ENCODE data around the gene MYO5B. TPM values are rescaled to one million over a fixed set of nuclear protein-coding genes. Genes with fewer than 3 reads are reported as not detected.

MYO5B gene
- total RNA-seq, 1 experiment from 2014 or later, result 0.66 TPM

GRCh38 chr18:49936821-49937220 lies 258.1 kb downstream of the MYO5B start:
- in situ Hi-C loops (cut with HindIII; ENCODE audit: low pct_unique_long_range_greater_than_20kb, low sequenced_read_pairs), result no loop called here
- DNase-seq (ENCODE audit: low read depth, low spot score), result no peak

GRCh38 chr18:49935215-49935614 lies 259.7 kb downstream of the MYO5B start:
- in situ Hi-C loops (cut with HindIII; ENCODE audit: low pct_unique_long_range_greater_than_20kb, low sequenced_read_pairs), result no loop called here
- no peak for DNase-seq (ENCODE audit: low read depth, low spot score)

GRCh38 chr18:49934457-49934856 lies 260.5 kb downstream of the MYO5B start:
- in situ Hi-C loops (cut with HindIII; ENCODE audit: low pct_unique_long_range_greater_than_20kb, low sequenced_read_pairs), result no loop called here
- DNase-seq (ENCODE audit: low read depth, low spot score), result no peak

- in situ Hi-C loops (cut with HindIII; ENCODE audit: low pct_unique_long_range_greater_than_20kb, low sequenced_read_pairs), result no loop called here
- no peak for DNase-seq (ENCODE audit: low read depth, low spot score)
These were observed 261.3 kb downstream of the MYO5B start for GRCh38 chr18:49933530-49934128.

- in situ Hi-C loops (cut with HindIII; ENCODE audit: low pct_unique_long_range_greater_than_20kb, low sequenced_read_pairs), result no loop called here
- no peak for DNase-seq (ENCODE audit: low read depth, low spot score)
These were observed 263.2 kb downstream of the MYO5B start for GRCh38 chr18:49931760-49932159.

GRCh38 chr18:49931179-49931578 lies 263.8 kb downstream of the MYO5B start:
- no peak for DNase-seq (ENCODE audit: low read depth, low spot score)
- in situ Hi-C loops (cut with HindIII; ENCODE audit: low pct_unique_long_range_greater_than_20kb, low sequenced_read_pairs), result no loop called here

GRCh38 chr18:49926106-49926745 lies 268.7 kb downstream of the MYO5B start:
- DNase-seq (ENCODE audit: low read depth, low spot score), result no peak
- in situ Hi-C loops (cut with HindIII; ENCODE audit: low pct_unique_long_range_greater_than_20kb, low sequenced_read_pairs), result no loop called here

- no peak for DNase-seq (ENCODE audit: low read depth, low spot score)
- in situ Hi-C loops (cut with HindIII; ENCODE audit: low pct_unique_long_range_greater_than_20kb, low sequenced_read_pairs), result no loop called here
These were observed 270.5 kb downstream of the MYO5B start for GRCh38 chr18:49924293-49924983.

- no peak for DNase-seq (ENCODE audit: low read depth, low spot score)
- in situ Hi-C loops (cut with HindIII; ENCODE audit: low pct_unique_long_range_greater_than_20kb, low sequenced_read_pairs), result no loop called here
These were observed 272.7 kb downstream of the MYO5B start for GRCh38 chr18:49922228-49922627.

- no peak for DNase-seq (ENCODE audit: low read depth, low spot score)
- in situ Hi-C loops (cut with HindIII; ENCODE audit: low pct_unique_long_range_greater_than_20kb, low sequenced_read_pairs), result no loop called here
These were observed 273.5 kb downstream of the MYO5B start for GRCh38 chr18:49921318-49921985.

- DNase-seq (ENCODE audit: low read depth, low spot score), result peak; percentile 37
These were observed 274.2 kb downstream of the MYO5B start for GRCh38 chr18:49920731-49921130.

GRCh38 chr18:49917742-49918141 lies 277.2 kb downstream of the MYO5B start:
- no peak for DNase-seq (ENCODE audit: low read depth, low spot score)
- in situ Hi-C loops (cut with HindIII; ENCODE audit: low pct_unique_long_range_greater_than_20kb, low sequenced_read_pairs), result no loop called here

More at GRCh38 chr18:49920731-49921130, 274.2 kb downstream of the MYO5B start:
- in situ Hi-C loops (cut with HindIII; ENCODE audit: low pct_unique_long_range_greater_than_20kb, low sequenced_read_pairs), result no loop called here

GRCh38 chr18:49915352-49915751 lies 279.6 kb downstream of the MYO5B start:
- in situ Hi-C loops (cut with HindIII; ENCODE audit: low pct_unique_long_range_greater_than_20kb, low sequenced_read_pairs), result no loop called here
- peak; percentile 13 for DNase-seq (ENCODE audit: low read depth, low spot score)

GRCh38 chr18:49913221-49913620 lies 281.7 kb downstream of the MYO5B start:
- no peak for DNase-seq (ENCODE audit: low read depth, low spot score)
- in situ Hi-C loops (cut with HindIII; ENCODE audit: low pct_unique_long_range_greater_than_20kb, low sequenced_read_pairs), result no loop called here

- in situ Hi-C loops (cut with HindIII; ENCODE audit: low pct_unique_long_range_greater_than_20kb, low sequenced_read_pairs), result no loop called here
- no peak for DNase-seq (ENCODE audit: low read depth, low spot score)
These were observed 283.5 kb downstream of the MYO5B start for GRCh38 chr18:49911427-49911826.

GRCh38 chr18:49910986-49911385 lies 284.0 kb downstream of the MYO5B start:
- no peak for DNase-seq (ENCODE audit: low read depth, low spot score)
- in situ Hi-C loops (cut with HindIII; ENCODE audit: low pct_unique_long_range_greater_than_20kb, low sequenced_read_pairs), result no loop called here

- in situ Hi-C loops (cut with HindIII; ENCODE audit: low pct_unique_long_range_greater_than_20kb, low sequenced_read_pairs), result no loop called here
- DNase-seq (ENCODE audit: low read depth, low spot score), result no peak
These were observed 284.9 kb downstream of the MYO5B start for GRCh38 chr18:49910019-49910418.

- DNase-seq (ENCODE audit: low read depth, low spot score), result no peak
- in situ Hi-C loops (cut with HindIII; ENCODE audit: low pct_unique_long_range_greater_than_20kb, low sequenced_read_pairs), result no loop called here
These were observed 287.5 kb downstream of the MYO5B start for GRCh38 chr18:49907346-49907929.

All from SK-MEL-5 (cell line).